ENCODE results near the gene ATP1A2.

The ATP1A2 gene

GRCh38 chr1:160134791-160135572 is 19.4 kb downstream of the ATP1A2 start:
- Histone ChIP-seq H2BK5ac (ENCODE audit: low read depth, low read length, poor library complexity) (no peak overlapping the region), H3K18ac (ENCODE audit: low read length) (no peak overlapping the region), H4K91ac (ENCODE audit: low read depth, low read length) (no peak overlapping the region), H3K27me3 (ENCODE audit: insufficient read depth, low read length) (no peaks in the 10 kb centered on the region), H3K14ac (ENCODE audit: low read length) (no peak overlapping the region), H3K23ac (ENCODE audit: low read length) (no peak overlapping the region), H3K4me3 (ENCODE audit: low read depth, low read length) (no peak overlapping the region), H3K4me1 (ENCODE audit: control insufficient read depth in 1 of 2, insufficient read depth in 2 of 2, low read length in 2 of 2) (no peaks in the 10 kb centered on the region), H2BK12ac (ENCODE audit: low read length) (no peak overlapping the region), H3K9ac (ENCODE audit: low read length) (no peak overlapping the region), H4K12ac (ENCODE audit: low read depth, low read length) (no peak overlapping the region), H3K4me2 (ENCODE audit: low read length) (no peak overlapping the region), H2BK120ac (ENCODE audit: insufficient read depth, low read length, poor library complexity) (no peak overlapping the region), H3K79me2 (ENCODE audit: control insufficient read depth, insufficient read depth, low read length, poor library complexity) (no peaks in the 10 kb centered on the region), H2AK5ac (ENCODE audit: low read length) (no peak overlapping the region), H2AFZ (ENCODE audit: insufficient read depth, low read length, poor library complexity) (no peak overlapping the region), H3K79me1 (ENCODE audit: low read length) (no peaks in the 10 kb centered on the region), H3K36me3 (ENCODE audit: control insufficient read depth in 1 of 2, insufficient read depth in 2 of 2, low read length in 2 of 2) (no peaks in the 10 kb centered on the region), H3K9me3 (ENCODE audit: insufficient read depth, low read depth, low read length) (no peaks in the 10 kb centered on the region), H3K4ac (ENCODE audit: low read depth, low read length) (no peak overlapping the region), H4K8ac (ENCODE audit: low read depth, low read length) (no peak overlapping the region), H3K27ac (ENCODE audit: low read depth, low read length) (no peak overlapping the region)
- no CpG with 5 or more reads among the region's 20 CpGs for WGBS (ENCODE audit: extremely low coverage, insufficient coverage, insufficient read length)
- no peak for DNase-seq

DNA sequence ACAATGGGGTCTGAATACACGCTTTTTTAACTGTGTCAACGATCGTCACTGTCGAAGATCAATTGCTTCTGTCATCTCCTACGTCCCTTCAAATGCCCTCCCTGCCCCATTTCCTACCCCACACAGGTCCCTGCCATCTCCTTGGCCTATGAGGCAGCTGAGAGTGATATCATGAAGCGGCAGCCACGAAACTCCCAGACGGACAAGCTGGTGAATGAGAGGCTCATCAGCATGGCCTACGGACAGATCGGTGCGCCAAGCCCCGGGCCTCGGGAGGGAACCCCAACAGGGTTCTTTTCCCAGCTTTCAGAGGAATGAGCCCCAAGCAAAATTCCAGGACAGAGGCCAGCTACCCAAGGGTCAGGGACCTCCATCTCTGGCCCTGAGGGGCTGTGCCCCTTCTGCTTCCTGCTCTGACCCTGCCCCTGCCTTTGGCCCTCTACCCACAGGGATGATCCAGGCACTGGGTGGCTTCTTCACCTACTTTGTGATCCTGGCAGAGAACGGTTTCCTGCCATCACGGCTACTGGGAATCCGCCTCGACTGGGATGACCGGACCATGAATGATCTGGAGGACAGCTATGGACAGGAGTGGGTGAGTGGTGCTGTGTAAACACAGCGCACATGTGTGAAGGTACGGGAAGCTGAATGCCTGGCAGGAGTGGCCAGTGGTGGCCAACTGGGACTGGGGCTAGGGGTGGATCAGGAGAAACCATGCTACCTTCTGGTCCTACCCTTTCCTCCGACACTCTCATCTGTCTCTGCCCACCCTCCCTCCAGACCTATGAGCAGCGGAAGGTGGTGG is 20.8 kb downstream of the ATP1A2 start:
- no peak overlapping the region for H3K27ac ChIP-seq (ENCODE audit: low read depth, low read length)
- H3K4me1 ChIP-seq (ENCODE audit: control insufficient read depth in 1 of 2, insufficient read depth in 2 of 2, low read length in 2 of 2), result no peaks in the 10 kb centered on the region
- H3K79me1 ChIP-seq (ENCODE audit: low read length), result no peaks in the 10 kb centered on the region
- H2BK5ac ChIP-seq (ENCODE audit: low read depth, low read length, poor library complexity), result no peak overlapping the region
- H3K9ac ChIP-seq (ENCODE audit: low read length), result no peak overlapping the region
- no peak overlapping the region for H2AK5ac ChIP-seq (ENCODE audit: low read length)
- H3K4me3 ChIP-seq (ENCODE audit: low read depth, low read length), result peak overlapping the region; percentile 42
- no peaks in the 10 kb centered on the region for H3K36me3 ChIP-seq (ENCODE audit: control insufficient read depth in 1 of 2, insufficient read depth in 2 of 2, low read length in 2 of 2)
- H3K14ac ChIP-seq (ENCODE audit: low read length), result no peak overlapping the region
- H2BK12ac ChIP-seq (ENCODE audit: low read length), result no peak overlapping the region
- H4K91ac ChIP-seq (ENCODE audit: low read depth, low read length), result no peak overlapping the region
- DNase-seq, result no peak
- H3K4ac ChIP-seq (ENCODE audit: low read depth, low read length), result no peak overlapping the region
- H4K8ac ChIP-seq (ENCODE audit: low read depth, low read length), result no peak overlapping the region
- no peak overlapping the region for H4K12ac ChIP-seq (ENCODE audit: low read depth, low read length)
- H3K23ac ChIP-seq (ENCODE audit: low read length), result no peak overlapping the region
- H3K18ac ChIP-seq (ENCODE audit: low read length), result no peak overlapping the region
- H3K9me3 ChIP-seq (ENCODE audit: insufficient read depth, low read depth, low read length), result no peaks in the 10 kb centered on the region
- no peaks in the 10 kb centered on the region for H3K27me3 ChIP-seq (ENCODE audit: insufficient read depth, low read length)
- H2AFZ ChIP-seq (ENCODE audit: insufficient read depth, low read length, poor library complexity), result no peak overlapping the region
- no peak overlapping the region for H3K4me2 ChIP-seq (ENCODE audit: low read length)
- no peaks in the 10 kb centered on the region for H3K79me2 ChIP-seq (ENCODE audit: control insufficient read depth, insufficient read depth, low read length, poor library complexity)
- no CpG with 5 or more reads among the region's 22 CpGs for WGBS (ENCODE audit: extremely low coverage, insufficient coverage, insufficient read length)
- no peak overlapping the region for H2BK120ac ChIP-seq (ENCODE audit: insufficient read depth, low read length, poor library complexity)

DNA sequence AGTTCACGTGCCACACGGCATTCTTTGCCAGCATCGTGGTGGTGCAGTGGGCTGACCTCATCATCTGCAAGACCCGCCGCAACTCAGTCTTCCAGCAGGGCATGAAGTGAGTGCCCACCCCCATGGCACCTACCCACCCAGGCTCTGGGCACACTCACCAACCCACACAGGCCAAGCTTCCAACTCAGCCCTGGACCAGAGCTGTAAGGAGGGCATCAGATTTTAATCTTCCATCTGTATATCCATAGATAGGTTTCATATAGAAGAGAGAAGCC is 21.3 kb downstream of the ATP1A2 start:
- H2AK5ac ChIP-seq (ENCODE audit: low read length), result no peak overlapping the region
- H3K9me3 ChIP-seq (ENCODE audit: insufficient read depth, low read depth, low read length), result no peaks in the 10 kb centered on the region
- no peak overlapping the region for H2BK12ac ChIP-seq (ENCODE audit: low read length)
- H2AFZ ChIP-seq (ENCODE audit: insufficient read depth, low read length, poor library complexity), result no peak overlapping the region
- H4K12ac ChIP-seq (ENCODE audit: low read depth, low read length), result no peak overlapping the region
- no peaks in the 10 kb centered on the region for H3K27me3 ChIP-seq (ENCODE audit: insufficient read depth, low read length)
- H3K18ac ChIP-seq (ENCODE audit: low read length), result no peak overlapping the region
- H4K91ac ChIP-seq (ENCODE audit: low read depth, low read length), result no peak overlapping the region
- H4K8ac ChIP-seq (ENCODE audit: low read depth, low read length), result no peak overlapping the region
- no peaks in the 10 kb centered on the region for H3K36me3 ChIP-seq (ENCODE audit: control insufficient read depth in 1 of 2, insufficient read depth in 2 of 2, low read length in 2 of 2)
- no peak overlapping the region for H3K23ac ChIP-seq (ENCODE audit: low read length)
- no peak for DNase-seq
- H3K9ac ChIP-seq (ENCODE audit: low read length), result no peak overlapping the region
- H3K4me1 ChIP-seq (ENCODE audit: control insufficient read depth in 1 of 2, insufficient read depth in 2 of 2, low read length in 2 of 2), result no peaks in the 10 kb centered on the region
- no peak overlapping the region for H3K4me2 ChIP-seq (ENCODE audit: low read length)
- H3K14ac ChIP-seq (ENCODE audit: low read length), result no peak overlapping the region
- no peaks in the 10 kb centered on the region for H3K79me1 ChIP-seq (ENCODE audit: low read length)
- no CpG with 5 or more reads among the region's 5 CpGs for WGBS (ENCODE audit: extremely low coverage, insufficient coverage, insufficient read length)
- H3K79me2 ChIP-seq (ENCODE audit: control insufficient read depth, insufficient read depth, low read length, poor library complexity), result no peaks in the 10 kb centered on the region
- H3K4ac ChIP-seq (ENCODE audit: low read depth, low read length), result no peak overlapping the region
- H2BK5ac ChIP-seq (ENCODE audit: low read depth, low read length, poor library complexity), result no peak overlapping the region
- H3K4me3 ChIP-seq (ENCODE audit: low read depth, low read length), result peak overlapping the region; percentile 42
- H2BK120ac ChIP-seq (ENCODE audit: insufficient read depth, low read length, poor library complexity), result no peak overlapping the region
- H3K27ac ChIP-seq (ENCODE audit: low read depth, low read length), result no peak overlapping the region

DNA sequence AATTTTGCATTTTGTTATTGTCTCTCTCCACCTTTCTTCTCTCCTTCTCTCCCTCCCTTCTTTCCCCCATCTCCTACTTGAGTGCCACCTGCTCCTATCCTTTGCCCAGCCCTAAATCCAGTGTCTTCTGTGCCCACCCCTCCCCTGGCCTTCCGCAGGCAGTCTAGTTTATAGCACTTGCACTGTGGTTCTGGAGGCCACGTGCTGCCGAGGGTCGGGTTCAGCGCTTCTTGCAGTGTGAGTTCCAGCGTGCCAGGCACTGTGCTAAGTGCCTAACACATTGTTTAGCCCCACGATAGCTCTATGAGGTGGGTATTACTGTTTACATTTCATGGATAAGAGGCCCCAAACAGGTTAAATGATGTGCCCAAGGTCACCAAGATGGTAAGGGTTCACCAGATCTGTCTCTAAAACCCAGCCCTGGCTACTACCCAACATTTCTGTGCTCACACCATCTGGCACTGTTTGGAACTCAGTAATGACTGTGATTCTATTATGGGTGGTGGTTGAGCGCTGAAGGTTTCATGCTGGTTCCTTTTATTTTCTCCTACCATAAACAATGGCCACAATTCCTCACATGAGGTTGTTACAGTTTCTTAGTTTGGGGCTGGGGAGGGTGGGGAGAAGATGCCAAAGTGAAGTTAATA is 21.8 kb downstream of the ATP1A2 start:
- Histone ChIP-seq H3K27me3 (ENCODE audit: insufficient read depth, low read length) (no peaks in the 10 kb centered on the region), H4K12ac (ENCODE audit: low read depth, low read length) (no peak overlapping the region), H2AK5ac (ENCODE audit: low read length) (no peak overlapping the region), H3K23ac (ENCODE audit: low read length) (no peak overlapping the region), H2BK12ac (ENCODE audit: low read length) (no peak overlapping the region), H4K91ac (ENCODE audit: low read depth, low read length) (no peak overlapping the region), H3K4me3 (ENCODE audit: low read depth, low read length) (no peak overlapping the region), H4K8ac (ENCODE audit: low read depth, low read length) (no peak overlapping the region), H3K14ac (ENCODE audit: low read length) (no peak overlapping the region), H3K79me2 (ENCODE audit: control insufficient read depth, insufficient read depth, low read length, poor library complexity) (no peaks in the 10 kb centered on the region), H3K9ac (ENCODE audit: low read length) (no peak overlapping the region), H2BK5ac (ENCODE audit: low read depth, low read length, poor library complexity) (no peak overlapping the region), H3K4ac (ENCODE audit: low read depth, low read length) (no peak overlapping the region), H3K4me2 (ENCODE audit: low read length) (no peak overlapping the region), H3K18ac (ENCODE audit: low read length) (no peak overlapping the region), H3K27ac (ENCODE audit: low read depth, low read length) (no peak overlapping the region), H2BK120ac (ENCODE audit: insufficient read depth, low read length, poor library complexity) (no peak overlapping the region), H2AFZ (ENCODE audit: insufficient read depth, low read length, poor library complexity) (no peak overlapping the region), H3K79me1 (ENCODE audit: low read length) (no peaks in the 10 kb centered on the region), H3K4me1 (ENCODE audit: control insufficient read depth in 1 of 2, insufficient read depth in 2 of 2, low read length in 2 of 2) (no peaks in the 10 kb centered on the region), H3K9me3 (ENCODE audit: insufficient read depth, low read depth, low read length) (no peaks in the 10 kb centered on the region), H3K36me3 (ENCODE audit: control insufficient read depth in 1 of 2, insufficient read depth in 2 of 2, low read length in 2 of 2) (no peaks in the 10 kb centered on the region)
- WGBS (ENCODE audit: extremely low coverage, insufficient coverage, insufficient read length), result no CpG with 5 or more reads among the region's 8 CpGs
- no peak for DNase-seq

Measured in trophoblast cell (in vitro differentiated cells and primary cell).